Uterus (tissue), 4 donors: Measurements from ENCODE around the gene LRRC71. TPM values are rescaled to one million over a fixed set of nuclear protein-coding genes. Genes with fewer than 3 reads are reported as not detected.

Experiments used
- DNase-seq, 2 donors: peaks; one replicate each; pipeline ENCODE4 v3.0.0-alpha.2; 2019 to 2020
- H3K27ac ChIP-seq, 2 donors: fragments of 200-600 bp; sonication (generic); 1 replicate in 1 of 2; 2 replicates in 1 of 2; pipeline ENCODE4 v1.5.1; 2016 to 2018
- H3K27me3 ChIP-seq, 2 donors: fragments of 200-600 bp; sonication (generic); one replicate each; pipeline ENCODE4 v1.5.1; 2018 to 2019; ENCODE audit warnings: control low read depth in 1 of 2
- H3K36me3 ChIP-seq, 2 donors: fragments of 200-600 bp; sonication (generic); one replicate each; pipeline ENCODE4 v1.5.1; 2019; ENCODE audit warnings: control low read depth in 1 of 2
- H3K4me1 ChIP-seq, 2 donors: fragments of 200-600 bp; sonication (generic); one replicate each; pipeline ENCODE4 v1.5.1; 2018 to 2019; ENCODE audit warnings: control low read depth in 1 of 2
- H3K4me3 ChIP-seq, 2 donors: fragments of 200-600 bp; sonication (generic); 1 replicate in 1 of 2; 2 replicates in 1 of 2; pipeline ENCODE4 v1.5.1; 2018 to 2019; ENCODE audit warnings: mild to moderate bottlenecking in 1 of 2
- H3K9me3 ChIP-seq, 2 donors: fragments of 200-600 bp; sonication (generic); one replicate each; pipeline ENCODE4 v1.5.1; 2019; ENCODE audit warnings: control low read depth in 1 of 2
- POLR2A ChIP-seq, 2 donors: fragments of 450-650 bp; IDR thresholded peaks; one replicate each; pipeline ENCODE4 v1.6.1; 2016; ENCODE audit warnings: antibody characterized with exemption in 2 of 2, mild to moderate bottlenecking in 1 of 2, moderate library complexity in 1 of 2
- intact Hi-C: fragments of 100-400 bp; cut with DNase I; formaldehyde crosslinking; loops from one replicate; pipeline ENCODE4 v1.15.1; 2023; ENCODE audit warnings: low total_unique reads
- total RNA-seq, 4 donors: library from RNA; depleted of rRNA in 3 of 4; stranded (reverse); fragments of >200 nt in 3 of 4; gene quantifications; one replicate each; pipeline versions ENCODE4 v1.1.0 to v1.2.4, GENCODE V29; 2014 to 2023
- TF ChIP-seq, protein P1 (sequence below), 4 experiments: fragments of 200-600 bp in 2 of 4; fragments of 450-650 bp in 2 of 4; sonication (generic) in 2 of 4; IDR thresholded peaks; one replicate each; pipeline ENCODE4 v1.5.1; 2016 to 2019; ENCODE audit warnings: antibody characterized with exemption in 4 of 4, mild to moderate bottlenecking in 2 of 4, moderate library complexity in 1 of 4
- donor health status: DM: yes; HTN: yes; CAD: no.

The LRRC71 gene
- total RNA-seq, 4 donors from 2014 or later = 0.48 to 3.8 (median 0.91) TPM; not detected in 1

DNA sequence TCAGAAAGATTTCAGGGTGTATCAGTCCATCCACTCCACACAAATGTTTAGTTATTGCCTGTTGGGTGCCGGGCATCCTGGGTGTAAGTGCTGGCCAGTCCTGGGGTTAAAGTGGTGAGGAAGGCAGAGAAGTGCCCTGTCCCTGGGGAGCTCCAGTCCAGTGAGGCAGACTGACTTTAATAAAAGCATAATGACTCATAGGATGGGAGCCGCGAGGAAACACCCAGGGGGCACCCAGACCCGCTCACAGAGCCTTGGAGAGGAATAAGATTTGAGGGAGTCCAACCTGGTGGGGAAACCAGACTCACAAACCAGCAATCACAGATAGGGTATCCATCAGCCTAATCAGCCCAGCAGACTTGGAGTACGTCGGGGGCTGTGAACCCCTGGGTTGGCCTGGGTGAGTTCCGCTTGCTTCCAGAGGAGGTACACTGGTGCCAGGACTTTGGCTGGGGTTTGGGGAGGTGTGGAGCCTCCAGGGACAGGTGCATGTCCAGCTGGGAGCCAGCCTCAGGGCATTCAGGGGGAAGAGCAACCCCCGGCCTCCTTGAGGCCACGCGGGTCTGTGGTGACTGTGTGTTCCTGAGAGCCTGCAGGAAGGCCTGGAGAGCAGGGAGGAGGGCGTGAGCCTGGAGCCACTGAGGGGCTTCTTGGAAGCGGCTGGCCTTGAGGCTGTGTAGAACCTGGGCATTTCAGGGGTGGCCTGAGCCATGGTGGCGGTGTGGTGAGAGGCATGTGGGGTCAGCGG is 23.2 kb upstream of the LRRC71 start:
- Histone ChIP-seq H3K27ac (peak overlapping the region; percentile 90 to 97), H3K4me3 (no peak overlapping the region), H3K4me1 (peaks cover 0 to 17% of the 10 kb centered on the region in 2 donors), H3K9me3 (no peaks in the 10 kb centered on the region), H3K27me3 (peaks cover 0 to 4% of the 10 kb centered on the region in 2 donors), H3K36me3 (no peaks in the 10 kb centered on the region)
- no peak for DNase-seq
- TF ChIP-seq POLR2A (IDR thresholded peaks at IDR 0.05) = no peak
- TF ChIP-seq, protein P1, sequence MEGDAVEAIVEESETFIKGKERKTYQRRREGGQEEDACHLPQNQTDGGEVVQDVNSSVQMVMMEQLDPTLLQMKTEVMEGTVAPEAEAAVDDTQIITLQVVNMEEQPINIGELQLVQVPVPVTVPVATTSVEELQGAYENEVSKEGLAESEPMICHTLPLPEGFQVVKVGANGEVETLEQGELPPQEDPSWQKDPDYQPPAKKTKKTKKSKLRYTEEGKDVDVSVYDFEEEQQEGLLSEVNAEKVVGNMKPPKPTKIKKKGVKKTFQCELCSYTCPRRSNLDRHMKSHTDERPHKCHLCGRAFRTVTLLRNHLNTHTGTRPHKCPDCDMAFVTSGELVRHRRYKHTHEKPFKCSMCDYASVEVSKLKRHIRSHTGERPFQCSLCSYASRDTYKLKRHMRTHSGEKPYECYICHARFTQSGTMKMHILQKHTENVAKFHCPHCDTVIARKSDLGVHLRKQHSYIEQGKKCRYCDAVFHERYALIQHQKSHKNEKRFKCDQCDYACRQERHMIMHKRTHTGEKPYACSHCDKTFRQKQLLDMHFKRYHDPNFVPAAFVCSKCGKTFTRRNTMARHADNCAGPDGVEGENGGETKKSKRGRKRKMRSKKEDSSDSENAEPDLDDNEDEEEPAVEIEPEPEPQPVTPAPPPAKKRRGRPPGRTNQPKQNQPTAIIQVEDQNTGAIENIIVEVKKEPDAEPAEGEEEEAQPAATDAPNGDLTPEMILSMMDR (IDR thresholded peaks at IDR 0.05) = no peak
- intact Hi-C loops = no loop called here

DNA sequence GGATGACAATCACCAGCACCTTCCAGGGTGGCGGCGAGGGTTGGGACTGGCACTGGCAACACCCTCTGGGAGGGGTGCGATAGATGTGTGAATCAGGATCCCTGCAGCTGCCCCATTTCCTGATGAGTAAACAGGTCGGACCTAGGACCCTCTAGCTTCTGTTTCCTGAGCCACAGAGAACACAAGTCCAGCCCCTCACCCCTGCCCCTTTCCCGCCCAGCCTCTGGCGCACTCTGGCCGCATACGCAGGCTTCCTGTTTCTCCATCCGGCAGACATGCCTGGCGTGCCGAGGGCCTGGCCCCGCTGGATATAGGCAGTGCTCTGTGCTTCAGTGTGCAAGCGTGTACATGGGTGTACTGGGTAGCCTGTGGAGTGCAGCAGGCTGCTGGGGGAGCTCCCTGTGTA is 22.3 kb upstream of the LRRC71 start:
- peak; percentile 47 to 60 for DNase-seq
- H3K4me1 ChIP-seq = peaks cover 0 to 12% of the 10 kb centered on the region in 2 donors
- no peak overlapping the region for H3K4me3 ChIP-seq
- H3K27me3 ChIP-seq = peaks cover 0 to 4% of the 10 kb centered on the region in 2 donors
- no peaks in the 10 kb centered on the region for H3K36me3 ChIP-seq
- H3K27ac ChIP-seq = peak overlapping the region; percentile 90 to 97
- intact Hi-C loops = no loop called here
- no peaks in the 10 kb centered on the region for H3K9me3 ChIP-seq
- TF ChIP-seq, protein P1 (IDR thresholded peaks at IDR 0.05) = no peak
- no peak for TF ChIP-seq POLR2A (IDR thresholded peaks at IDR 0.05)

DNA sequence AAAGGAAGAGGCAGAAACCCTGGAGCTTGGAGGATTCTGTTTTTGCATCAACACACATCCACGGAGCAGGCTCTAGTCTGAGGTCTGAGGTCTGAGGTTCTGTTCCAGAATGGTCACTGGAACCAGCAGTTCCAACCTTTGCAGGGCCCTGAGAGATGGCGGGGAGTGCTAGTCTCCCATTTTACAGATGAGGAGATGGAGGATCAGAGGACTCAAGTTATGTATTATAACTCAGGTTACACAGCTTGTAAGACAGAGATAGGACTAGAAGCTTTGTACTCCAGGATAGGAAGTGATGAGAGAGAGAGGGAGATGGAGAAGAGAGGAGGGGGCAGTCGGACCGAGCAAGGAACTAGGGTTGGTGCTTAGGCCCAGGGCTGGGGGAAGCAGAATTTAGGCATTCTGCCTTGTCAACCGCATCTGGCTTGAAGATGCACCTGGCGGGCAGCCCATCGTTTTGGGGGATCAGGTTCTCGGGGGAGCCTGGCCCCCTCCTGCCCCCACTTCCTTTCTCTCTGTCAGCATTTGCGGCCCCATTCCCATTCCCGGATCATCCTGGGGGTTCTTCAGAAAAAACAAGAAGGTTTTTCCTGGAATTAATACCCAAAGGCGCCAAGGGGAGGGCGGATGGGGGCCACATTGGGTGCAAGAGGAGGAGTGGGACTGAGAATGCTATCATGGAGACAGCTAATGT is 21.3 kb upstream of the LRRC71 start:
- no peak for DNase-seq
- Histone ChIP-seq H3K27me3 (no peaks in the 10 kb centered on the region), H3K4me1 (peaks cover 0 to 11% of the 10 kb centered on the region in 2 donors), H3K4me3 (no peak overlapping the region), H3K36me3 (no peaks in the 10 kb centered on the region), H3K27ac (peak overlapping the region; percentile 90 to 97), H3K9me3 (no peaks in the 10 kb centered on the region)
- TF ChIP-seq, protein P1 (IDR thresholded peaks at IDR 0.05) = no peak
- no peak for TF ChIP-seq POLR2A (IDR thresholded peaks at IDR 0.05)
- intact Hi-C loops = no loop called here

DNA sequence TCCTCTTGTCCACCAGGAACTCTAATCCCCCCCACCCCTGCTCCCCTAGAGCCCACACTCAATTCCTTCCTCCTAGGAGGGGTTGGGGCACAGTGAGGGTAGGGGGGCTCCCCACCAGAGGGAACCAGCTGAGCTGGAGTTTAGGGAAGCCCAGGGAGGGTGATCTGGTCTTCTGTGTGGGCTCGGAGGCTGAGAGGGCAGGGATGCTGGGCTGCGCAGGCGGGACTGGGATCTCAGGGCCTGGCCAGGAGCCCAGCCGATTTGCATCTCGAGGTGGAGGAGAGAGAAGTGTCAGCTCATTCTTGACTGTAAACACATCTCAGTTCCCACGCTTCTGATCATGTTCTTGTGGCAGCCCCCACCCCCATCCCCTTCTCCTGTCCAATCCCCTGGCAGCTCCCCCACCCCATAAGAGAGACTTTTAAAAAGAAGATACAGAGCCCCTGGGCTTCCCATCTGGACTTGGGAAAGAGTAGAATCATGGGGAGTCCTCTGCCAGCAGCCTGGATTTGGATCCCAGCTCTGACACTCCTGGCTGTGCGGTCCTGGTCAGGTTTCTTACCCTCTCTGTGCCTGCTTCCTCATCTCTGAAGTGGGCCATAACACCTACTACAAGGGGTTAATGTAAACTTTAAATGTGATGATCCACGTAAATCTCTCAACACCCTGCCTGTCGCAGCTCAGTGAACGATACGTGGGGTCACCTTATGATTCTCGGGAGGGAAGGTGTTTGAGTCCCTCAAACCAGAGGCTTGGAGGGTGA is 20.3 kb upstream of the LRRC71 start:
- no peaks in the 10 kb centered on the region for H3K27me3 ChIP-seq
- peaks cover 0 to 11% of the 10 kb centered on the region in 2 donors for H3K4me1 ChIP-seq
- peak overlapping the region; percentile 42 to 97 for H3K27ac ChIP-seq
- intact Hi-C loops = no loop called here
- no peaks in the 10 kb centered on the region for H3K9me3 ChIP-seq
- H3K36me3 ChIP-seq = no peaks in the 10 kb centered on the region
- H3K4me3 ChIP-seq = no peak overlapping the region
- no peak for TF ChIP-seq POLR2A (IDR thresholded peaks at IDR 0.05)
- TF ChIP-seq, protein P1 (IDR thresholded peaks at IDR 0.05) = no peak
- no peak for DNase-seq
